ENCODE results near the gene VAC14.

Gene VAC14

GRCh38 chr16:70721202-70721963 lies 79.6 kb downstream of the VAC14 start:
- DNase-seq: no peak

GRCh38 chr16:70720425-70721201 lies 80.3 kb downstream of the VAC14 start:
- DNase-seq: no peak

DNA sequence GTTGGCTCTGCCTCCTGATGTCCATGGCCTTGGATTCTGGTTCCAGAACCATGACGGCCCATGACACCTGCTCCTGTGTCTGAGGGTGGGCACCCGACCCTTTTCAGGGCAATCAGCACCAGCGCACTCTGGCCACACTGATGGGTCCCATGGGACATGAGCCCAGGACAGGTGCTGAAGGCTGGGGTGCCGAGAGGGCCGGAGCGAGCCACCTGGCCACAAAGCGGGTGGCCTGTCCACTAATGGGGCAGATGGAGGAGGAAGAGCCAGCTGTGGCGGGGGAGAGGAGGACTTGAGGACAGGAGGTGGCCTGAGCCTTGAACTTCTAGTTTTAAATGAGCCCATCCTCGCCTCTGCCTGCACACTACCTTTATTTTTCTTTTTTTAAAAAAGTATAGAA lies 83.9 kb downstream of the VAC14 start:
- DNase-seq: no peak

DNA sequence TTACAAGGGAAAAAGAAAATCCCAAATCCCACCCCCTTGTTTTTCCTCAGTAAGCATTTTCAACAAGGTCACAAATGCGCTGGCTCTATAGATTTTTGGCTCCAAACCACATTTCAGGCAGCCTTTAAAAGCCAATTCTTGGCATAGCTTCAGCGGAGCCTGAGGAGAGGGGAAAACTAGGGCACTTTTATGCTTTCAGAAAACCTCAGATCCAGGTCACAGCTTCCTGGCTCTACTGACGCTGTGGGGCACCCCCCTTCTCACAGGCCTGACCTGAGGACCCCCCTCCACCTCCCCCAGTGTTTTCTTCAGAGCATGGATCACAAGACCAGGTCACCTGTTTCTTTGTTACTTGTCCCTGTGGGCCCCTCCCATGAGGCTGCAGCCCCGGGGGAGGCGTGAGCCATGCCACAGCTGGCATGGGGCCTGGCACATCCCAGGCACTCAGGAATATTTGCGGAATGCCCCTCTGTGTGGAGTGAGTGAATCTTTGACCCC lies 85.0 kb downstream of the VAC14 start:
- DNase-seq: no peak

GRCh38 chr16:70715055-70715858 lies 85.7 kb downstream of the VAC14 start:
- peak; percentile 63 for DNase-seq

- DNase-seq: no peak
Observed at GRCh38 chr16:70714581-70715054, 86.3 kb downstream of the VAC14 start.

DNA sequence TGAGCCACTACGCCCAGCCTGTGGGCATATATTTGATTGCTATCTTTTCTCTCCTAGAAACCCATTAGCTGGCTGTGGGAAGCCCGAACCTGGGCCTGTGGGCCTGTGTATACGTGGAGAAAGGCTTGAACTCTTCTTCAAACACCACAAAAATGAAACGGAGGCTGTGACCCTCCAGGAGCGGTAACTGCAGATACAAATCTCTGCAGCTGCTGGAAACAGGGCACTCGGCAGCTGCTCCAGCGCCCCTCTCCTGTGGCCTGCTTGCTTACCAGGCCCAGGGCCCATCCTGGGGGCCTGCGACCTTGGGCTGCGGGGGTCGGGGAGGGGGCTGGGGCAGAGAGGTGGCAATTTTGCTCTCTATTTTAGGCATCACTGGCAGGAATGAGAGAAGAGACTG lies 87.1 kb downstream of the VAC14 start:
- DNase-seq: no peak

- no peak for DNase-seq
Observed at GRCh38 chr16:70713342-70713741, 87.6 kb downstream of the VAC14 start.

DNA sequence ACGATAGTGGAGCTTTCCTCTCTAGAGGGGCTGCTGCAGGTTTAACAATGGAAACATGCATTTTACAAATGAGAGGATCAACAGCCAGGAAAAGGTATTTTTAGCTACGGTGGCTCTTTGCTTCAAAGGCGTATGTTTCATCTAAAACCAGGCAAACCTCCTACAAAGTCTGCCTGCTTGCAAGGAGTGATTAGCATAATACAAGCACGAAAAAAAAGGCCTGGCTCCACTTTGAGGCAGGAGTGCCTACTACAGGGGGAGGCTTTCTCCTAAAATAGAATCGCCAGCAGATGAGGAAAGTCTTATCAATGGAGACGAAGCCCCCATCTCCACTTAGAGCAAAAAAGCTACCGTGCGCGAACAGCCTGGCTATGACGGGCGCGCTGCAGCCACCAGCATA lies 88.0 kb downstream of the VAC14 start:
- DNase-seq: no peak

DNA sequence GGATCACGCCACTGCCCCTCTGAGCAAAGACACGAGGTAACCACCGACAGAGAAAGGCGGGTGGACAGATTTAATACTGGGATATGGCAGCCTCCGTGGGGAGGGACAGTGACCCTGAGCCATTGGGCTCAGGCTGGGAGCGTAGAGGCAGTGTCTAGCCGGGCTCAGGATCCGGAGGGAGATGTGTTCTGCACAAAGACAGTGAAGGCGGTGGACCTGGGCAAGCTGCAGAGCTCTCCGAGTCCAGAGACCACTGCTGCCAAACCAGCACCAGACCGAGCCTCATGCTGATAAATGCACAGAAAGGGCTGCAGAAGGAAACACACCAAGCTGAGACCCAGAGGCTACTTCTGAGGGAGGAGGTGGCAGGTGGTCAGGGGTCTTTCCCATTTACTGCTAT lies 88.6 kb downstream of the VAC14 start:
- no peak for DNase-seq

GRCh38 chr16:70711211-70712031 lies 89.5 kb downstream of the VAC14 start:
- peak; percentile 35 for DNase-seq

- DNase-seq: no peak
Observed at GRCh38 chr16:70710422-70711210, 90.3 kb downstream of the VAC14 start.

DNA sequence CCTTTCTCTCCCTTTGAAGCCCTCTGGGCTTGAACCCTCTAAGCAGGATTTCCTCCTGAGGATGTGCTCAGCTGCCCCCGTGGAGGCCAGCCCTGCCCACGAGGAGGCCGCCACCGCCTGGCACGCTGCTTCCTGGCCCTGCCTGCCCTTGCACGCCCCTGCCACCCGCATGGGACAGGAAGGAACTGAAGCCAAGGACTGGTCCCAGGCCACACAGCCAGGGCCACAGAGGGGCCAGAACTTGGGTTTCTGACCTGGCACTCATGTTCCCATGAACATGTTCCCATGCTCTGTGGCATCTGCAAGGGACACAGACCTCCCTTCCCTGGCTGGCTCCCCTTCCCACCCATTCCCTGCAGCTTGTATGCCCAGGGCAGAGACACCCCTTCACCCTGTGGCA lies 91.0 kb downstream of the VAC14 start:
- no peak for DNase-seq

GRCh38 chr16:70709457-70709856 lies 91.5 kb downstream of the VAC14 start:
- no peak for DNase-seq

- DNase-seq: no peak
Observed at GRCh38 chr16:70708366-70709246, 92.4 kb downstream of the VAC14 start.

DNA sequence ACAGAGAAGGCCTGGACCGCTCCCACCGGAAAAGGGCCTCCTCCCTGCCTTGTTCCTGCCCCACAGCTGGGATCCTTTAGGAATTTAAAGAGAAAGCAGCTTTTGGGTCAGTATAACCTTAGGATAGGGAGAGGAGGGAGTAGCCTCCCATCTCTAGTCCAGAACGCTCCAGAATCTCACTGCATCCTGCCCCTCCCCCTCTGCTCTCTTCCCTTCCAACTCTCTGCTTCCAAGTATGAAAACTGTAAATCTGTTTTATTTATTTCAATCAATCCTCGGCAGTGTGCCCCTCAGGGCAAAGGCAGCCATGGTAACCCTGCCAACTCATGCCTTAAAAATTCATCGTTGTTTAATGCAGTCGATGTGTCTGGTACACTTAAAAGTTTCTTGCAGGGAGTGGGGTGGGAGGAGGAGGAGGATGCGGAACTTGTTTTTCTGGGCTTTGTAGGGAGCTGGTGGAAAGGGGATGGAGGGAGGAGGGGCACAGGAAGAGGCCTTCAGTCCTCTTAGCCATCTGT lies 94.0 kb downstream of the VAC14 start:
- no peak for DNase-seq

- DNase-seq: no peak
Observed at GRCh38 chr16:70705056-70705455, 95.9 kb downstream of the VAC14 start.

- DNase-seq: no peak
Observed at GRCh38 chr16:70704586-70704985, 96.4 kb downstream of the VAC14 start.

- no peak for DNase-seq
Observed at GRCh38 chr16:70703835-70704381, 97.0 kb downstream of the VAC14 start.
